NB4 (cell line): ENCODE measurements around the gene COL11A1.

Source experiments
- POLR2A ChIP-seq: IDR thresholded peaks from 2 replicates; pipeline ENCODE4 v1.6.1; 2011; ENCODE audit warnings: mild to moderate bottlenecking; ENCODE audit not compliant: insufficient read length; ENCODE audit errors: extremely low read depth
- TF ChIP-seq, protein P1 (sequence below): IDR thresholded peaks from one replicate; pipeline ENCODE4 v1.5.1; 2012; ENCODE audit warnings: low read depth, low read length

DNA sequence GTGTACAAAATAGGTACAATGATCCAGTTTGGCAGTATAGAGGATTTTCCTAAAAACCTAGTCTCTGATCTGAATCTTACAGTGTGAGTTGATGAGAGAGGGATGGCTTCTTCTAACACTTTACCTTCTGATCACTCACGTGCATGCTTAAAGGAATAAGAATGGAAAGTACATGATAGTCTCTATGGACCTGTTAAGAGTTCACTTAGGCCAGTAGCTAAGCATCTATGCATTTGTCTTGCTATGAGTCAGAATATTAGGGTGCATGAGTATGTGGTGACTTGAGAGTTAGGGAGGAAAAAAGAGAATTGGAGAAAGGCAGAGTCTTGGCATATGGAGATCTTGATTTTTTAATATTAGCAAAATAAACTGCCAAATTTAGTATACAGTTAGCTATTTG is 206.3 kb downstream of the COL11A1 start:
- TF ChIP-seq, protein P1, sequence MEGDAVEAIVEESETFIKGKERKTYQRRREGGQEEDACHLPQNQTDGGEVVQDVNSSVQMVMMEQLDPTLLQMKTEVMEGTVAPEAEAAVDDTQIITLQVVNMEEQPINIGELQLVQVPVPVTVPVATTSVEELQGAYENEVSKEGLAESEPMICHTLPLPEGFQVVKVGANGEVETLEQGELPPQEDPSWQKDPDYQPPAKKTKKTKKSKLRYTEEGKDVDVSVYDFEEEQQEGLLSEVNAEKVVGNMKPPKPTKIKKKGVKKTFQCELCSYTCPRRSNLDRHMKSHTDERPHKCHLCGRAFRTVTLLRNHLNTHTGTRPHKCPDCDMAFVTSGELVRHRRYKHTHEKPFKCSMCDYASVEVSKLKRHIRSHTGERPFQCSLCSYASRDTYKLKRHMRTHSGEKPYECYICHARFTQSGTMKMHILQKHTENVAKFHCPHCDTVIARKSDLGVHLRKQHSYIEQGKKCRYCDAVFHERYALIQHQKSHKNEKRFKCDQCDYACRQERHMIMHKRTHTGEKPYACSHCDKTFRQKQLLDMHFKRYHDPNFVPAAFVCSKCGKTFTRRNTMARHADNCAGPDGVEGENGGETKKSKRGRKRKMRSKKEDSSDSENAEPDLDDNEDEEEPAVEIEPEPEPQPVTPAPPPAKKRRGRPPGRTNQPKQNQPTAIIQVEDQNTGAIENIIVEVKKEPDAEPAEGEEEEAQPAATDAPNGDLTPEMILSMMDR = no peak
- no peak for TF ChIP-seq POLR2A
